GM10248 (cell line): Measurements from ENCODE around the gene WAPL.

Experiments used
- CTCF ChIA-PET: fragments of 300-600 bp; sonication (Branson Sonifier 250); formaldehyde crosslinking; extraction: SDS; loops from one replicate; lab custom pipeline; 2021; ENCODE audit warnings: antibody characterized with exemption; lab: Yijun Ruan, JAX
- POLR2A ChIA-PET: fragments of 350-650 bp; sonication (Branson Sonifier 250); formaldehyde crosslinking; extraction: SDS; loops from one replicate; lab custom pipeline; 2020; ENCODE audit warnings: antibody characterized with exemption; lab: Yijun Ruan, JAX
- DNase-seq: peaks from one replicate; pipeline ENCODE4 v3.0.0; 2012; ENCODE audit errors: extremely low spot score
- TF ChIP-seq, protein P1 (sequence below): IDR thresholded peaks from 2 replicates; pipeline ENCODE4 v1.5.1; 2012; ENCODE audit warnings: mild to moderate bottlenecking, low read depth; ENCODE audit errors: extremely low read depth, missing control alignments, control extremely low read depth

Gene WAPL

DNA sequence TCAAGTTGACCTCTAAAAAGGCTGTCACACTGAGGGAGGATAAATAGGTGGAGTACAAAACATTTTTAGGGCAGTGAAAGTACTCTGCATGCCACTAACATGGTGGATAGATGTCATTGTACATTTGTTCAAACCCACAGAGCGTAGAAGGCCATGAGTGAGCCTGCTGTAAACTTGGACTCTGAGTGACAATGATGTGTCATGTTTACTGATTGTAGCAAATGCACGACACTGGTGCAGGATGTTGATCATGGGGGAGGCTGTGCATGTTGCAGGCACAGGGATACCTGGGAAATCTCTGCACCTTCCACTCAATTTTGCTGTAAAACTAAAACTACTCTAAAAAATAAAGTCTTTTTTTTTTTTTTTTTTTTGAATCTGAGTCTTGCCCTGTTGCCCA, 102.5 kb downstream of the WAPL start:
- POLR2A ChIA-PET, result no interaction called here
- CTCF ChIA-PET, result interaction anchor here (1.5 to 1.9 kb wide), 2 partner anchors 17 to 19 kb away, joined by 4 to 12 read pairs; no protein-coding TSS in a partner anchor
- DNase-seq, result no peak

DNA sequence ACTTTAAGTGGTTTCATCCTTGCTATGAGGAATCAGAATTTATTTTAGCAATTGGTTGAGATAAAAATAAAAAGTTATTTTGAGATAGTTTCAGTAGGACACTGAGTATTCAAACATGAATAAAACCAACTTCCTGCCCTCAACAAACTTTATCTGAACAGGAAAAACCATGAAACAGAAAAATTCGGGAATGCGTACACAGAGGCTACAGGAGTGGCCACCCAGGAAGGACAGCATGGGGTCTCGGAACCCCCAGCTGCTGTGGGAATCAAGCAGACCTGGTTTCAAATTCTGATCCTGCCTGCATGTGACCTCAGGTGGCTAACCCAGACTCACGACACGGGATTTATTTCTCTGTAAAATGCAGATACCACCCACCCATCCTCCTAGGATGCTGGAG, 106.0 kb downstream of the WAPL start:
- no peak for DNase-seq
- POLR2A ChIA-PET, result no interaction called here
- CTCF ChIA-PET, result interaction anchor here (1.1 to 7.2 kb wide), 2 partner anchors 15 to 38 kb away, joined by 4 to 72 read pairs; no protein-coding TSS in a partner anchor
- TF ChIP-seq, protein P1, sequence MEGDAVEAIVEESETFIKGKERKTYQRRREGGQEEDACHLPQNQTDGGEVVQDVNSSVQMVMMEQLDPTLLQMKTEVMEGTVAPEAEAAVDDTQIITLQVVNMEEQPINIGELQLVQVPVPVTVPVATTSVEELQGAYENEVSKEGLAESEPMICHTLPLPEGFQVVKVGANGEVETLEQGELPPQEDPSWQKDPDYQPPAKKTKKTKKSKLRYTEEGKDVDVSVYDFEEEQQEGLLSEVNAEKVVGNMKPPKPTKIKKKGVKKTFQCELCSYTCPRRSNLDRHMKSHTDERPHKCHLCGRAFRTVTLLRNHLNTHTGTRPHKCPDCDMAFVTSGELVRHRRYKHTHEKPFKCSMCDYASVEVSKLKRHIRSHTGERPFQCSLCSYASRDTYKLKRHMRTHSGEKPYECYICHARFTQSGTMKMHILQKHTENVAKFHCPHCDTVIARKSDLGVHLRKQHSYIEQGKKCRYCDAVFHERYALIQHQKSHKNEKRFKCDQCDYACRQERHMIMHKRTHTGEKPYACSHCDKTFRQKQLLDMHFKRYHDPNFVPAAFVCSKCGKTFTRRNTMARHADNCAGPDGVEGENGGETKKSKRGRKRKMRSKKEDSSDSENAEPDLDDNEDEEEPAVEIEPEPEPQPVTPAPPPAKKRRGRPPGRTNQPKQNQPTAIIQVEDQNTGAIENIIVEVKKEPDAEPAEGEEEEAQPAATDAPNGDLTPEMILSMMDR, result no peak

More for the DNA sequence above, 102.5 kb downstream of the WAPL start:
- TF ChIP-seq, protein P1, result no peak

DNA sequence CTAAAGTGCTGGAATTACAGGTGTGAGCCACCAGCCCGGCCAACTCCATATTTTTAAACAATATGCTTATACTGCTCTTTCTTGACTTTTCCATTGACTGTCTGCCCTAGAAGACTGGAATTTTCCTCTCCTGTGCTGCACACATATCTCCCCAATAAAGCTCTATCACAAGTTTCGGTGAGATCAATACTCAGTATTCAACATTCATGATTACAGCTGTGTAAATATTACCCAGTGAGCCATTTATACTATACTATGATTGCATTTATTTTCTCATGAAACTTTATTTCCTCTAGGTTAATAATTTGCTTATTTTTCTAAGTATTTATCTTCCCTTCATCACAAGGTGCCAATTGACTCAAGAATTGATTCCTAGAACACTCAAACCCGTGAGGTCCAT, 106.5 kb downstream of the WAPL start:
- ChIA-PET CTCF (interaction anchor here (7.2 kb wide), 1 partner anchor 15 kb away, joined by 72 read pairs; no protein-coding TSS in a partner anchor), POLR2A (no interaction called here)
- TF ChIP-seq, protein P1, result no peak
- DNase-seq, result no peak

DNA sequence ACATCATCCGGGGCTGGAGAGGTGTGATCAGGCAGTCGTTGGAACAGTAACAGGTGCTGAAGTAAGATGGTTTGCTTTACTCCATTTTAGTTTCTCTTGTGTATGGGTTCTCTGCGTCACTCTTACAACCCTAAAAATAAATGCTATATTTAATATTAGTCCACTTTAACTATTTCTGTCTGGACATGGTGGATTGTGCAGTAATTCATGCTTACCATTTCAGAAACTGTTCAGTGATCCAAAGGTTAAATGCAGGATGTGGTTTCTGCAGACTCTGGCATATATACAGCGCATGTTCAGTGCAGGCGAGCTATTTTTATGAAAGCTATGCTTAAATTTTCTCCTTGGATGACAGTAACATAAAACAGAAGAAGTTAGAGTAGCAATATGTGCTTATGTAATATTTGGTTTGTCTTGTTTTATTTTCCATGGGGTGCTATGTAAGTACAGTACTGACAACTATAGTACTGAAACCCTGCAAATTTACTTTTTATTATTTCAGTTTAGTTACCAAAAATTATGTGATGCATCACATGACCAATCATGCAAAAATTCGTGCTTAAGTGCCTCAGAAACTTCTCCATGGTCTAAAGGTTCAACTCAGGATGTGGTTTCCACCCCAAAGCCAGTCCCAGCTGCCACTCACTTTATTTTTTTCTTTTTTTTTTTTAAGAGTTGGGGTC, 108.4 kb downstream of the WAPL start:
- CTCF ChIA-PET, result interaction anchor here (7.2 kb wide), 1 partner anchor 13 kb away, joined by 72 read pairs; no protein-coding TSS in a partner anchor

DNA sequence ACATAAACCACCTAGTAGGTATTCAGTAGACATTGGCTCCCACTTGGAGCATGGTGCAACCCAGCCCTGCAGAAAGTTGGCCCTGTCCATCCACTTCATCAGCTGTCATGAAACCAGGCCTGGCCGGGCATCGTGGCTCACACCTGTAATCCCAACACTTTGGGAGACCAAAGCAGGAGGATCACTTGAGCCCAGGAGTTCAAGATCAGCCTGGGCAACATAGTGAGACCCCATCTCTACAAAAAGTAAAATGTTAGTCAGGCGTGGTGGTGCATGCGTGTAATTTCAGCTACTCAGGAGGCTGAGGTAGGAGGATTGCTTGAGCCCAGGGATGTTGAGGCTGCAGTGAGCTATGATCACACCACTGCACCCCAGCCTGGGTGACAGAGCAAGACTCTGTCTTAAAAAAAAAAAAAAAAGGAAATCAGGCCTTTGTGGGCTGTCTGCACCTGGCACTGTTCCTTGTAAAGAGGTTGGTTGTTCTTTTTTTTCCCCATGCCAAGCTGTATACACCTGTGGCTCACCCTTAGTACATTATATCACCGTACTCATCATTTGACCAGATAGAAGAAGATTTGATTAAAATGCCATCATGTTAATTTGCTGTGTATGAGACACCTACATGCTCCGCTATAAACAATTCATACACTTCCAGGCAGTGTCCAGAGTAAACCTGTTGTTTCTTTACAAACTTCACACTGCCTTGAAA, 109.6 kb downstream of the WAPL start:
- CTCF ChIA-PET, result interaction anchor here (1.5 to 7.2 kb wide), 3 partner anchors 12 to 173 kb away, joined by 3 to 72 read pairs (median 8); no protein-coding TSS in a partner anchor
- POLR2A ChIA-PET, result interaction anchor here (1.0 kb wide), 2 partner anchors 9 to 11 kb away, joined by 3 to 4 read pairs; no protein-coding TSS in a partner anchor
- no peak for DNase-seq
- TF ChIP-seq, protein P1, result no peak

More for the DNA sequence above, 108.4 kb downstream of the WAPL start:
- TF ChIP-seq, protein P1, result no peak
- peak; percentile 66 for DNase-seq
- POLR2A ChIA-PET, result no interaction called here

DNA sequence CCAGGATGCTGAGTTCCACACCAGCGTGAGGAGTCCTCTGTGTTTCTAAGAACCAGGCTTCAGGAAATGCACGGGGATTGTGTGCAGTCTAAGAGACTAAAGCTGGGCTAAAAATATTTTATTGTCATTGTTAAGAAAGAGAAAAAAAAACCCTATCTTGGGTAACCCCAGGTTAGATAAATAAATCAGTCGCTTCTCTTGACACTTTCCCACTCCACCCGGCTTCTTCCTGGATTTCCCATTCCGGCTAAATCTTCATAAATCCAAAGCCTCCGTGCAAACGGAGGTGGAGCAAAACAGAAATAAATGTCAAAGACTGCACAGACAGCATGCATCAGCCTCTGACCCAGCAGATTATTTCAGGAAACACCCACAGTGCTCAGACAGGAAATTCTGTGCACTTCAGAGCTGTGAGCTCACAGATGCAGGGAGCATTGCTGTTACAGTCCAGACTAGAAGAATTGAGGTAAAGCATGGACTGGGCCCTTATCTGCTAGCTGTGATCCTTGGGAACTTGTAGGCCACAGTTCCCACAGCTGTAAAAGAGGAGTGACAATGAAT, 110.2 kb downstream of the WAPL start:
- TF ChIP-seq, protein P1, result no peak
- peak; percentile 48 for DNase-seq
- ChIA-PET CTCF (interaction anchor here (1.3 to 7.2 kb wide), 4 partner anchors 11 to 174 kb away, joined by 3 to 72 read pairs (median 6); no protein-coding TSS in a partner anchor), POLR2A (interaction anchor here (0.8 to 1.0 kb wide), 3 partner anchors 9 to 10 kb away, joined by 3 to 4 read pairs (median 3); no protein-coding TSS in a partner anchor)
